HG03469 (cell line): ENCODE measurements around the gene C1RL.

ENCODE experiments used
- ATAC-seq: cut with Tn5 transposase; IDR thresholded peaks from one replicate; pipeline ENCODE4 v1.9.1; 2021; ENCODE audit warnings: mild to moderate bottlenecking, moderate library complexity, moderate number of reproducible peaks; ENCODE audit not compliant: unreplicated experiment

The C1RL gene, protein sequence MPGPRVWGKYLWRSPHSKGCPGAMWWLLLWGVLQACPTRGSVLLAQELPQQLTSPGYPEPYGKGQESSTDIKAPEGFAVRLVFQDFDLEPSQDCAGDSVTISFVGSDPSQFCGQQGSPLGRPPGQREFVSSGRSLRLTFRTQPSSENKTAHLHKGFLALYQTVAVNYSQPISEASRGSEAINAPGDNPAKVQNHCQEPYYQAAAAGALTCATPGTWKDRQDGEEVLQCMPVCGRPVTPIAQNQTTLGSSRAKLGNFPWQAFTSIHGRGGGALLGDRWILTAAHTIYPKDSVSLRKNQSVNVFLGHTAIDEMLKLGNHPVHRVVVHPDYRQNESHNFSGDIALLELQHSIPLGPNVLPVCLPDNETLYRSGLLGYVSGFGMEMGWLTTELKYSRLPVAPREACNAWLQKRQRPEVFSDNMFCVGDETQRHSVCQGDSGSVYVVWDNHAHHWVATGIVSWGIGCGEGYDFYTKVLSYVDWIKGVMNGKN

DNA sequence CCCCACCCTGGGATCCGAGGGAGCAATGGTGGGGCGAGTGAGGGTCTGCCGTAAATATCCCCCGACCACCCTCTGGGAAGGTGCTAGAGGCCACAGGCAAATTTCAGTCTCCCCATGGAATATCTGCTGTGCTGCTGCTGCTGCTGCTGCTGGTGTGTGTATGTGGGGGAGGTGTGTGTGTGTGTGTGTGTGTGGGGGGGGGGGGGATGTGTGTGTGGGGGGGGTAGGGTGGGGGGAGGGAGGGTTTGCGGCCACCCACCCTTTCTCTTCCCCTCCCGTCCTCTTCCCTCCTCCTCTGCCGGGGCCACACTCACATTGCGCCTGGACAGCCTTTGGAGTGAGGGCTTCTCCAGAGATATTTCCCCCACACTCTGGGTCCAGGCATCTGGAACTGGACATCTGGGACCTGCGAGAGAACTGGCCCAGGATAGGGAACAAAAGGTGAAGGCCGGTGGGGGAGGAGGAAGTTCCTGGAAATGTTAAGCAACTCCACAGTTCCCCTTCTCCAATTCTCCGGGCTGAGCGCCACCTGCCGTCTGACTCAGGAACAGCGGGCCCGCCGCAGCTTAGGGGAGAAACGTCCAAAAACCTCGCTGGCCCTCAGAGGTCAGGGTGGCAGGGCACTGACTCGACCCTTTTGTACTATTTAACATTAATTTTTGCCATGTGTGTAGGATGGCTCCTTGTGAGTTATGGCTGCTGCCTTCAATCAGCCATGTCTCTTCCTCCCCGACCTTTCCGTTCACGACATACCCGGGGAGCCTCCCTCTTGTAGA is at the start of gene C1RL:
Gene C1RL, minus strand, starts transcription at position 419 of the 776 bp plus-strand sequence. Its CDS starts 34 bp downstream, at position 385.
- ATAC-seq = no peak

DNA sequence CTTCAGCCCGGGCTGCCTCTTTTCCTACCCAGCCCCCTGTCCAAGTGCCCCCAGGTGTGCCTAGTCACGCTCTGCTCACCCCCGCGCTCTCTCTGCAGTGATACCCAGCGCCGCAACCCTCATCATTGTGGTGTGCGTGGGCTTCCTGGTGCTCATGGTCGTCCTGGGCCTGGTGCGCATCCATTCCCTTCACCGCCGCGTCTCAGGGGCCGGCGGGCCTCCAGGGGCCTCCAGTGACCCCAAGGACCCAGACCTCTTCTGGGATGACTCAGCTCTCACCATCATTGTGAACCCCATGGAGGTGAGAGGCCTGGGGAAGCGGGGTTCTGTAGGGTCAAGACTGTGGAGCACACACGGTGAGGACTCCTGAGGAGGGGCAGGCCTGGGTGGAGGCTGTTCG is 48.4 kb upstream of the C1RL start:
- no peak for ATAC-seq

DNA sequence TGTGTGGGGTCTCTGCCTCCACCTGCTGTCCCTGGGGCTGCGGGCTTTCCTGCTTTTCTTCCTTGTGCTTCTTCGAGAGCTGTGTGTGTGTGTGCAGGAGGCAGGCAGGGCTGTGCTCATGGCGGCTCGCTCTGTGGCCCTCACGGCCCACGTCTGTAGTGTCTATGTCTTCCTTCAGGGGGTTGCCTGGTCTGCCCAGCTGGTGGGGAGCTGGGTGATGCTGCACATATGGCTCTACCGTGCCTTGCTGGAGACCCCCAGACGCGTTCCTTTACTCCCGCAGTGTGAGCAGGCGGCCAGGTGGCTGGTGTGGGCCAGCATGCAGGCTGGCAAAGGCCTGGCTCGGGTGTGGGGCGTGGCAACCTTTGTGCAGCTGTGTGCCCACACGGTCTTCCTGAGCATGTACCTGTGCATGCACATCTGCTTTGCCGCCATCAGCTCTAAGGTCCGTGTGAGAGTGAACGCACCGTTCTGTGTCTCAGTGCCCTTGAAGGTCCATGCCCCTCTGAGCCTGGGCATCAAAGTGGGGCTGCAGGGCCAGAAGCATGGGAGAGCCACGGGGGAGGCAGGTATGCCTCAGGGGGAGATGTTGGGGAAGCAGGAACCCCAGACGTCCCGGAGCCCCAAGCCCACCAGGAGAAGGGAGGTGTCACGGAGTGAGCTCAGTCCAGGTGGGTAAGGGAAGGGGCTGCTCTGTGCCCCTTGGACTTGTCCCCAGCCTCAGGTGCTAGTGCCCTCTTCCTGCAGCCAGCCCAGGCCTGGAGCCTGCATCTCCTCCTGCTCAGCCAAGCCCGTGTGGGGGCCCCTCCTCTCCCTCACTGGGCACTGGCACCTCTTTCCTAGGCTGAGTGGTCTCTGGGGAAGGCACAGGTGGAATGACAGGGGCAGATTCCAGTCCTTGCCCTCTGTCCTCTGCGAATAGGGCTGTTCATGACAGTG is 47.5 kb upstream of the C1RL start:
- ATAC-seq = no peak

DNA sequence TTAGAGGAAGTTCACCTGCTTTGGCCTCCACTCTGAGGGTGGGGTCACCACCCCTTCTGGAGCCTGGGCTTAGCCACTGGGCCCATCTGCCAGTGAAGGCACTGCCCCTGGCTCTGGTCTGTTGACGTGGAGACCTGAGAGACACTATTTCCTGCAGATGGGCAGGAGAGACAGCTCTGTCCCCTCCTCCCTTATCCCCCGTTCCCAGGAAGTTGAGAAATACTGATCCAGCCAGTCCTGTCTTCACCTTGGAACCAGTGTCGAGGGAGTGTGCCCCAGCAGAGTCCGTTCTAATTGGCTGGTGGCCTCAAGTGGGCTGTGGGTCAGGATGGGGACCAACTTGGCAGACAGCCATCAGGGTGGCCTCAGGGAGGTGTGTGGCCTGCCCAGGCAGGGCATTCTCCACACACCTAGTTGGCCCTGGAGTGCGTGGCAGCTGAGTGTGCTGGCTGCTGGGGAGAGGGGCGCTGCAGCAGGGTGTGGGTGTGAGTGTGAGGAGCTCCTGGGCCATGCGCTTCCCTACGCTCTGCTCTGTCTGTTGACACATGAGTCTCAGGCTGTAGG is 46.5 kb upstream of the C1RL start:
- no peak for ATAC-seq

DNA sequence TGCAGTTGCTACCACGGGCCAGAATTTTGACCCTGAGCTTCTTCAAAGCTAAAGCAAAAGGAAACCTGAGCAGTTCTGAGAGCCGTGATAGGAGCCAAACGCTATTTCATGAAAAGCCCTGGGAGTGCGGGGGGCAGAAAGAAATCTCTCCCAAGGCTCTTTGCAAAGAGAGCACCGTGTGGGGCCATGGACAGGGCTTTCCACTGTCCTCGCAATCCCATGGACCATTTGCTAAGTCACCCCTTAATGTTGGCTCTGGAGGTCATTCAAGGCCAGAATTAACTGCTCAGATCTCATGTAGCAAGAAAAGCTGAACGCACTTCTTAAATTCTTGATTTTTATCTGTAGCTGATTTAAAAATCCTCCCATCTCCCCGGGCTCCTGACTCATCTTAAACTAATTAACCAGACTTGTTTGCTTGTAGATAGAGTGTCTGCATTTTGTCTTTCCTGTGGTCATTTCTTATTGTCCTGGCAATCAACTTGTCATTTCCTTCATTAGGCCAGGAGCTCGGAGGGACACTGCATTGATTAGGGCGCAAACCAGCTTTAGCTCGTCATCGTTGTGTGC is 46.0 kb upstream of the C1RL start:
- no peak for ATAC-seq

DNA sequence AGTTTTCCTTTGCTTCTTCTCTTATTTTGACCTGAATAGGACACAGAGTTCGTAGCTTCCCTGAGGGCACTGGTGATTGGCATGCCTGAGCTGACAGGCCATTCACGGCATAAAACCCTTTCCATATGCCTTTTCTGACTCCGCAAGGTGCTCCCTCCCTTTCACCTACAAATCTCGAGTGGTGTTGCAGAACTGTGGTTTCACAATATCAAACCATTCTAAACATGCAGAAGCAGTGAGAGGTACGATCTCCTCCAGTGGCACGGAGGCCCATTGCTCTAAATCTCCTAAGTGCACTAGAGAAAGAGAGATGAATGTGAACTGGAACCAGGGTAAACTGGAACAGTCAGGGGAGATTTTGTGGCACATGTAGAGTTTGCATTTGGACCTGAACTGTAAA is 45.0 kb upstream of the C1RL start:
- ATAC-seq = no peak

DNA sequence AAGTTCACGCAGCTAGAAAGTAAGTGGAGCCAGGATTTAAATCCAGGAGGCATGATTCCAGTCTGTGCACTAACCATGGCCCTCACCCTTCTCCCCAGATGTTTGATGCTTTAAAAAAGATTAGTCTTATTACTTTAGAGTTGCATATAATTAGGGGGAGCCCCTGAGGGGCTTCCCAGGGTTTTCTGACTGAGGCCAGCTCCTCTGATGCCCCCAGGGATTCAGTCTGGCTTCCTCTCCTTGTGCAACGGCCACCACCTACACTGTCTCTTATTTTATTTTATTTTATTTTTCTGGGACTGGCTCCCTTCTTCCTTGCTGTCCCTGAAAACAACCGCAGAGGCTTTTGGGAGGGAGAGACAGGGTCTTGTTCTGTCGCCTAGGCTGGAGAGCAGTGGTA is 43.8 kb upstream of the C1RL start:
- no peak for ATAC-seq

DNA sequence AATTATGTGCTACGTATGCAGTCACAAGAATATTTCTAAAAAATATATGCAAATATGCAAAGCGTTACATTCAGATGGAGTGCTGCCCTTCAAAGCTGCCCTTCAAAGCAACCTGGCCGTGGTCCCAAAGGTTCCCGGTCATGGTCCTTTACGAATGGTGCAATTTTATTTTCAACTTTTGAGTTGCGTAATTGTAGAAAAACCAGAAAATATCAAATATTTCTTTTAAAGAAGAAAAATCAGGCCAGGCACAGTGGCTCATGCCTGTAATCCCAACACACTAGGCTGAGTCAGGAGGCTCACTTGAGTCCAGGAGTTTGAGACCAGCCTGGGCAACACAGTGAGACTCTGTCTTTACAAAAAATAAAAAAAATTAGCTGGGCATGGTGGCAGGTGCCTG is 42.5 kb upstream of the C1RL start:
- no peak for ATAC-seq

DNA sequence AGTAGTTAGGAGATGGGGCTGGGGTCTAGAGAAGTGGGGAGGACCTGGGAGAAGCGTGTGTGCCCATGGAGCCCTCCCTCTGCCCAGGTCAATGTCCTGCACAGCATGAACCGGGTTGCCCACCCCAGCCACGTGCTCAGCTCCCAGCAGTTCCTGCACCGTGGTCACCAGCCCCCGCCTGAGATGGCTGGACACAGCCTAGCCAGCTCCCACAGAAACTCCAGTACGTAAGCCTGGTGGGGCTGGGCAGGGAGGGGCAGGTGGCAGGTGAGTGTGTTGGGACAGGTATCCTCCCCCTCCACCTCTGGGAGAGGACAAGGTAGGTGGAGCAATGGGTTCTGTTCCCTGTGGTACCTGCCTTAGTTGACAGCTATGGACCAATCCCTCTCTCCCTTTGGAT is 41.8 kb upstream of the C1RL start:
- no peak for ATAC-seq

DNA sequence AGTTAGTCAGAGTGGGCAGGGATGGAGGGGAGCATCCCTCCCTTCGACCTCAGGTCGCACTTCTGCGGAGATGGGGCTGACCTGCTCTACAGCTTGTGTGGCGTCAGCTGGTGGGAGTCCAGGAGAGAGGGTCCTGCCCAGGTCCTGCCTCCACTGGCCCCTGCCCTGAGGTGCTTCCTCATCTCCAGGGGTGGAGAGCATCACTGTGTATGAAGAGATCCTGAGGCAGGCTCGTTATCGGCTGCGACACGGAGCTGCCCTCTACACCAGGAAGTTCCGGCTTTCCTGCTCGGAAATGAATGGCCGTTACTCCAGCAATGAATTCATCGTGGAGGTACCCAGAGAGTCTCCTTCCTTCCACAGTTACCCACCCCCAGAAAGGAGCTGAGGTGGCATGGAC is 41.3 kb upstream of the C1RL start:
- no peak for ATAC-seq

DNA sequence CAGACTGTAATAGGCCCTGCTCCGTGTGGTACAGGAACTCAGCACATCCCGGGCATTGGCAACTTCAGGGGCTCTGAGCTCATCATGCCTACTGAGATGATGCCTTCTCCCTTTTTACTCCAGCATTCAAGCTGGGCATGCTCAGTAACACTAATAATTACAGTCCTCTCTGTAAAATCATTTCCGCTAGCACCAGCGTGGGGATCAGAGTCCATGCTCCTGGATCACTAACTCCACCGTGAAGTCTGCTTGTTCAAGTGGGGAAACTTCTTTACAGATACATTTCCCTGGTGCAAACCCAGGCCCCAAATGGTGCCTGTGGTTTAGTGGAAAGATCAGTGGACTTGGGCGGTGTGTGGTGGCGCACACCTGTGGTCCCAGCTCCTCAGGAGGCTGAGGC is 37.9 kb upstream of the C1RL start:
- ATAC-seq = no peak

DNA sequence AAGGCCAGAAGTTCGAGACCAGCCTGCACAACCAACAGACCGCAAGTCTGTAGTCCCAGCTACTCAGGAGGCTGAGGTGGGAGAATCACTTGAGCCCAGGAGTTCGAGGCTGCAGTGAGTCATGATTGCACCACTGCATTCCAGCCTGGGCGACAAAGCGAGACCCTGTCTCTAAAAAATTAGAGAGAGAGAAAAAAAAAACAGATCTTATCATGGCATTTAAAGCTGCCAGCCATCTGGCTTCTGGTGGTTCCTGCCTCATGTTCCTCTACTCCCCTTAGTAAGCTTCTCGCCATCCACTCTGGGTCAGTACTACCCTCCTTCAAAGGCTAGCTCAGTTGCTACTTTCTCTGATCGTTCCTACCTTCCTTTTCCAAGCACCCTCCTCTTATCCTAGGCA is 37.2 kb upstream of the C1RL start:
- no peak for ATAC-seq

DNA sequence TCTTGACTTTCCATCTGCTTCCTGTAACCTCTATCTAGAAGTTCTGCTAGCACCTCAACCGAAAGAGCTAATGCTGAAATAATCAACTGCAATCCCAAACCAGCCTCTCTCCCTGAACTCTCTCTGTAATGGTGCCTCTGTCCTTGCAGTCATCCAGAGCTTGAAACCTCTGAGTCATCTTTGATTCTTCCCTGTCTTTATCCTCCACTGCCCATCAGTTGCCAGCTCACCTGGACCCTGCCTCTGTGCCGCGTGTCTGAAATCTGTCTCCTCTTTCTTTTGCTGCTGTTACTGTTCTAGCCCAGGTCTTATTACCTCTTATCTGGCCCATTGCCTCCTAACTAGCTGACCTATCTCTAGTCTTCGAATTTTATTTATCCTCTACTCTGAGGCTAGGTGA is 36.7 kb upstream of the C1RL start:
- ATAC-seq = no peak

DNA sequence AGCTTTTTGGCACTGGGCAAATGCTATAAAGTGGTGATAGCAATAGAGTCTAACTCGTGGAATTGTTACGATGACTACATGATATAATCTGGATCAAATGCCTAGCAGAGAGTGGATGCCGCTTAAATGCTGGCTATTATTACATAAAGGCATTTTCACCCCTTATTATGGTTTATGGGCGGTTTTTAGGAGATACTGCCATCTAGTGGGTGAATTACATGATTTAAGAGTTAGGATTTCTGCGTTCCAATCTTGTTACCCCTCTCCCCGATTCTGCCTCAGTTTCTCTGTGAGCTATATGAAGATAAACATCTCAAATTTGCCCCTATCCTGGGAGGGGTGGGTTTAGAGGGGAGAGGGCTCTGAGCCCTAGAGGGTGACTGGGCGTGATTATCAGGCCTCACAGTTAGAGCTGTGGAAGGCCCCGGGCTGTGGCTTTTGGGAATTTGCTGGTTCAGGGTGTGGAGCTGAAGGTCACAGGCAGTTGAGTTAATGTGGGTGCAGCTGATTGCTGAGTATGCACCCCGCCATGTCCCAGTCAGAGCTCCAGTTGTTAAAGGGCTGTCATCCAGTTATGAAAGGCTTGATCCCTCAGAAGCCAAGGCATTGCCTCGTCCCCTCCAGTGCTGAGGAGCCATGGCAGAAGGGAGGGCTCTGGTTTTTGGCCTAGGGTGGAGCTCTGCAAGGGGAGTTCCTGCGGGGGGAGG is 35.6 kb upstream of the C1RL start:
- no peak for ATAC-seq

DNA sequence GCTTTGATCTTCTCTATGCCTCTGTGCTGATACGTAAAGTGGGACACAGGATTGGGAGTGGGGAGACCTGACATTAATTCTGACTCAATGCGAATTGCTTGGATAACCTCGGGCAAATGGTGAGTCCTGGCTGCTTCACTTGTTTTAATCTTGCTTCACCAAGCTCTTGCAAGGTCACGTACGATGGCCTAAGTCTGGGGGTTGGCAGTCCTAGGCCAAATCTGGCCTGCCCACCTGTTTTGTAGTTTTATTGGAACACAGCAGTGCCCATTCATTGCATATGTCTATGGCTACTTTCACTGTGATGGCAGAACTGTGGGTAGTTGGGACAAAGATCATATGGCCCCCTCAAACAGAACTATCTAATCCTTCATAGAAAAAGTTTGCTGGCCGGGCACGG is 34.5 kb upstream of the C1RL start:
- no peak for ATAC-seq

DNA sequence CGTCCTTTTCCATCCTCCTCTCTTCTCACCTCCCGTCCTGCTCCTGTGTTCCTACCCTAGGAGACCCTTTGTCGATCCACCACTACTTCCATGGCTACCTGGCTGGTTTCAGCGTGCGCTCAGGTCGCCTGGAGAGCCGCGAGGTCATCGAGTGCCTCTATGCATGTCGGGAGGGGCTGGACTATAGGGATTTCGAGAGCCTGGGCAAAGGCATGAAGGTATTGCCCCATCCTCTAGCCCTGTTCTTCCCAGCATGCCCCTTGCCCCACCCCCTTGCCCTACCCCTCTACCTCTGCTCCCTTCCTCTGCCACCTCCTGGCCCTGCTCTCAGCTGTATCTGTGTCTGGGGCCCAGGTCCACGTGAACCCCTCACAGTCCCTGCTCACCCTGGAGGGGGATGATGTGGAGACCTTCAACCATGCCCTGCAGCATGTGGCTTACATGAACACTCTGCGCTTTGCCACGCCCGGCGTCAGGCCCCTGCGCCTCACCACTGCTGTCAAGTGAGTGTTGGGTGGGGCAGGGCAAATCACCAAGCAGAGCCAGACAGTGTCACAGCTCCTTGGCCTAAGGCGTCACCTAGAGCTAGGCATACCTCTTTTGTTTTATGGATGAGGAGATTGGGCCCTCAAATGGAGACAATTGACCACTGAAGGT is 33.9 kb upstream of the C1RL start:
- no peak for ATAC-seq

DNA sequence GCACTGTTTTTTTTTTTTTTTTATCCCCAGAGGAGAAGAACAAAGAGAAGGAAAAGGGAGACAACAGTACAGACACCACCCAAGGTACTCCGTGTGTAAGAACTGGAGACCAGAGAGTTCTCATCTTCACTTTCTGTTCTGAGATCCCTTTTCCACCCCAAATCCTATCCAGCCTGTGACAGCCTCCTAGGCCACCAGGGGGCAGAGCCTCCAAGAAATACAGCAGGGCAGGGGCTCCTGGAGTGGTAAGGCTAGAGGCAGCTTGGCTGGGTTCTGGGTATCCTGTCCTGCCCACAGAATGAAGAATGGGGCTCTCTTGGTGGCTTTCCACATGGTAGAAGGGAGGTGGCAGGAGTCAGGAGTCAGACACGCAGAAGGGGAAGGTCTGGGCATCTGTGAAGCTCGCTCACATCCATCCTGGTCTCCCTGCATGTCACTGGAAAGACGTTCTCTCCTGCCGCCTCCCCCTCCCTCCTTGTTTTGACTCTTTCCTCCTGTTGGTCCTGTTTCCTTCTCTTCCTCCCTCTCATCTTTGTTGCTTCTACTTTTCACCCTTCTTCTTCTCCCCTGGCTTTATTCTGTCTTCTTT is 33.1 kb upstream of the C1RL start:
- no peak for ATAC-seq

DNA sequence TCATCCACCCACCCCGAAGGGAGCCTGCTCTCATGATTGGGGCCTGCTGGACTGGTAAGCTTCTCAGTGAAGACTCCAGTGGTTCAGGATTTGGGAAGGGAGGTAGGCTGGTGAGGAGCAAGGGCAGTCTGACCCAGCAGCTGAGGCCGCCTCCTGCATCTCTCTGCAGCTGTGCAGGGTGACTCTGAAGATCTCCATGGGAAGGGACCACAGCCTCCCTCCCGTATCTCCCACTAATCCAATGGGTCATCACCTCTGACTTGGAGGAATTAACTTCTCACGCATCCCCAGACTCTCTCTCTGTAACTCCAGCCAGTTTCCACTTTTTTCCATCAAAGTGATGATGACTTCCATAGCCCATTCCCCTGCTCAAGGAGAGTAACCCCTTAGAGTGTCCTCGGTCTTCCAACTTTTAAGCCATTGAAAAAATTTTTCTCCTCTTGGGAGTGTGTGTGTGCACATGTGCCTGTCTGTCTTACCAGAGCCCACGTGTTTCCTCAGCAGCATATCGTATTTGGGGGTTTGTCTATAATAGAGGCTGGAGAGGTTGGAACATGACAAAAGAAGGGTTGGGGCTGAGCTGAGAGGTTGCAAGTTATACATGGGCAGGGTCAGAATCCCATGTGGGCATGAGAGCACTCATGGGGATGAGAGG is 32.5 kb upstream of the C1RL start:
- ATAC-seq = no peak
